Activated CD4-positive, alpha-beta memory T cell treated with anti-CD3 and anti-CD28 coated beads for 36 hours (primary cell): ENCODE data around the gene SLC38A9. TPM values are rescaled to one million over a fixed set of nuclear protein-coding genes. Genes with fewer than 3 reads are reported as not detected.
"Not testable (repeated sequence)": the region's sequence is repeated elsewhere in the genome, so short reads cannot be mapped to it uniquely, and the experiment has no call there.

Experiments
- CTCF ChIA-PET: fragments of 350-600 bp; sonication (Branson Sonifier 250); formaldehyde crosslinking; loops from one replicate; lab custom pipeline; 2021; ENCODE audit warnings: antibody characterized with exemption, inconsistent platforms; lab: Charles Lee
- POLR2A ChIA-PET: fragments of 350-600 bp; sonication (Branson Sonifier 250); formaldehyde crosslinking; loops from one replicate; lab custom pipeline; 2021; ENCODE audit warnings: antibody characterized with exemption; lab: Charles Lee
- DNase-seq: peaks from one replicate; pipeline ENCODE4 v3.0.0-alpha.2; 2020
- H3K27ac Mint-ChIP-seq: one replicate; pipeline ENCODE4 v1.8.0; 2021; ENCODE audit warnings: mixed read lengths
- H3K27me3 Mint-ChIP-seq: one replicate; pipeline ENCODE4 v1.8.0; 2021; ENCODE audit warnings: mixed read lengths
- H3K36me3 Mint-ChIP-seq: one replicate; pipeline ENCODE4 v1.8.0; 2021; ENCODE audit warnings: mixed read lengths
- H3K4me1 Mint-ChIP-seq: one replicate; pipeline ENCODE4 v1.8.0; 2021; ENCODE audit warnings: low read depth, mixed read lengths
- H3K4me3 Mint-ChIP-seq: one replicate; pipeline ENCODE4 v1.8.0; 2021; ENCODE audit warnings: mild to moderate bottlenecking, mixed read lengths
- H3K9me3 Mint-ChIP-seq: one replicate; pipeline ENCODE4 v1.8.0; 2021; ENCODE audit warnings: mixed read lengths
- intact Hi-C: fragments of 100-400 bp; cut with micrococcal nuclease; formaldehyde crosslinking; loops from one replicate; pipeline ENCODE4 v1.15.1; 2023
- total RNA-seq, 2 experiments: library from RNA; stranded (reverse); gene quantifications; one replicate each; pipeline ENCODE4 v1.2.3, GENCODE V29; 2021

The SLC38A9 gene
- total RNA-seq, 2 experiments from 2014 or later: 14.2 to 15.0 TPM

DNA sequence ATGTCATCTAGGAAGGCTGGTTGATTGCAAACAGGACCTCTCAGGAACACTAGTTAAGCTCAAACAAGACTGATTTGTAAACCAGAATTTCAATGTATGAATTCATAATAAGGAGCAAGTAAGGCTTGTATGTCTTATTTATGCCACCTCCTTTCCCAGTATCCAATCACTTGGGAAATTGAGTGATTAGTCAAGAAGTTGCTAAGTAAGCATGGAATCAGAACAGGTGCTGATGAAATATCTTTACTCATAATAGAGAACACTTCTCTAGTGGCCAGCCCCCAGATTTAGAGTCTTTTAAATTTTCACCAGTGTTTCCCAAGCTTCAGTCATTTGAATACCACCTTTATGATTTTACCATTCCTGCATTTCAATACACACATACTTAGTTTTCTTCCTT is 20.5 kb upstream of the SLC38A9 start:
- no peak for DNase-seq
- intact Hi-C loops: no loop called here
- Mint-ChIP-seq H3K36me3 (no peaks in the 10 kb centered on the region), H3K9me3 (no peaks in the 10 kb centered on the region), H3K27ac (no peak overlapping the region), H3K27me3 (no peaks in the 10 kb centered on the region), H3K4me3 (no peak overlapping the region), H3K4me1 (no peaks in the 10 kb centered on the region)
- CTCF ChIA-PET: interaction anchor here (1.2 to 1.4 kb wide), 2 partner anchors 12 to 19 kb away, joined by 3 read pairs; no protein-coding TSS in a partner anchor
- POLR2A ChIA-PET: no interaction called here

DNA sequence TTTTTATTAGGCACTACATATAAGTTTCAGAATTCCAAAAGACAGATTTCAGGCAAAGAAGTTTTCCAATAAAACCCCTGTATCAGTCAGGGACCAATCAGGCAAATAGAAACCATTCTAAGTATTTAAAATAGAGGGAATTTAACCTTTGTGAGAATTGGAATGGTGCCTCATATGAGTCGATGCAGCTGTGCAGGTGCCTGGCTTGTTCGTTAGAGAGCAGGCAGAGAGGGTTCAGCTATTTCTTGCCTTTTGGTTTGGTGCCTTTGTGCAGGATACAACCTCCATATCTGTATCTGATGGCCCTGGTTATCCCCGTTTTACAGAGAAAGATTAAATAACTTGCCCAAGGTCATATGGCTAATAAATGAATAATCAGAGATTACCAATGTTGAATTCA is 19.7 kb upstream of the SLC38A9 start:
- Mint-ChIP-seq H3K4me3 (no peak overlapping the region), H3K4me1 (no peaks in the 10 kb centered on the region), H3K27me3 (no peaks in the 10 kb centered on the region), H3K27ac (no peak overlapping the region), H3K9me3 (no peaks in the 10 kb centered on the region), H3K36me3 (no peaks in the 10 kb centered on the region)
- DNase-seq: no peak
- intact Hi-C loops: no loop called here
- CTCF ChIA-PET: interaction anchor here (1.4 kb wide), 1 partner anchor 11 kb away, joined by 3 read pairs; no protein-coding TSS in a partner anchor
- POLR2A ChIA-PET: no interaction called here

GRCh38 chr5:55724281-55724680 is 12.2 kb upstream of the SLC38A9 start:
- H3K4me3 Mint-ChIP-seq: no peak overlapping the region
- peaks cover 3% of the 10 kb centered on the region for H3K4me1 Mint-ChIP-seq
- intact Hi-C loops: no loop called here
- CTCF ChIA-PET: no interaction called here
- DNase-seq: no peak
- POLR2A ChIA-PET: no interaction called here
- peaks cover 2% of the 10 kb centered on the region for H3K27me3 Mint-ChIP-seq
- H3K9me3 Mint-ChIP-seq: no peaks in the 10 kb centered on the region
- H3K27ac Mint-ChIP-seq: no peak overlapping the region
- H3K36me3 Mint-ChIP-seq: no peaks in the 10 kb centered on the region

DNA sequence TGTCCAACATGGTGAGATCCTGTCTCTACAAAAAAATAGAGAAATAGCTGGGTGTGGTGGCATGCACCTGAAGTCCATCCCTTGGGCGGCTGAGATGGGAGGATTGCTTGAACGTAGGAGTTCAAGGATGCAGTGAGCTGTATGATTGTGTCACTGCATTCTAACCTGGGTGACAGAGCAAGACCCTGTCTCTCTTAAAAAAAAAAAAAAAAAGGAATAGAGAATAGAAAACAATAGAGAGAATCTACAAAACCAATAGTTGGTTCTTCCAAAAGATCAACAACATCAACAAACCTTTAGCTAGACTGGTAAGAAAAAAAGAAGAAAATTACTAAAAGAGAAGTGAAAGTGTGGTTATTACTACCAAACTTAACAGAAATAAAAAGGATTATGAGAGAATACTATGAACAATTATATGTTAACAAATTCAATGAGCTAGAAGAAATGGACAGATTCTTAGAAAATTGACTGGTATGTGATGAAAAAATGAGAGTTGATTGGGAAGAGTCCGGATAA is 8.1 kb upstream of the SLC38A9 start:
- Mint-ChIP-seq H3K4me1 (peaks cover 3% of the 10 kb centered on the region), H3K4me3 (no peak overlapping the region), H3K27ac (no peak overlapping the region), H3K27me3 (peaks cover 7% of the 10 kb centered on the region), H3K9me3 (no peaks in the 10 kb centered on the region), H3K36me3 (peaks cover 4% of the 10 kb centered on the region)
- ChIA-PET CTCF (interaction anchor here (0.8 kb wide), 1 partner anchor 12 kb away, joined by 3 read pairs; no protein-coding TSS in a partner anchor), POLR2A (no interaction called here)
- intact Hi-C loops: no loop called here
- no peak for DNase-seq

DNA sequence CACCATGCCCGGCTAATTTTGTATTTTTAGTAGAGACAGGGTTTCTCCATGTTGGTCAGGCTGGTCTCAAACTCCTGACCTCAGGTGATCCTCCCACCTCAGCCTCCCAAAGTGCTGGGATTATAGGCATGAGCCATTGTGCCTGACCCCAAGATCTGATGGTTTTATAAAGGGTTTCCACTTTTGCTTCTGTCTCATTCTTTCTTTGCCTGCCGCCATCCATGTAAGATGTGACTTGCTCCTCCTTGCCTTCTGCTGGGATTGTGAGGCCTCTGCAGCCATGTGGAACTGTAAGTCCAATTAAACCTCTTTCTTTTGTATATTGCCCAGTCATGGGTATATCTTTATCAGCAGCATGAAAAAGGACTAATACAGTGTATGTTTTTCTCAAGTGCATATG is 6.9 kb upstream of the SLC38A9 start:
- H3K4me1 Mint-ChIP-seq, H3K27me3 Mint-ChIP-seq, POLR2A ChIA-PET, DNase-seq, H3K27ac Mint-ChIP-seq, CTCF ChIA-PET, H3K9me3 Mint-ChIP-seq, H3K4me3 Mint-ChIP-seq, intact Hi-C loops, H3K36me3 Mint-ChIP-seq: not testable (repeated sequence)

- POLR2A ChIA-PET: no interaction called here
- no peak for DNase-seq
- Mint-ChIP-seq H3K9me3 (no peaks in the 10 kb centered on the region), H3K27me3 (peaks cover 4% of the 10 kb centered on the region), H3K4me1 (peaks cover 15% of the 10 kb centered on the region), H3K4me3 (no peak overlapping the region), H3K27ac (no peak overlapping the region), H3K36me3 (peaks cover 8% of the 10 kb centered on the region)
- intact Hi-C loops: no loop called here
- CTCF ChIA-PET: interaction anchor here (1.1 kb wide), 1 partner anchor 24 kb away, joined by 4 read pairs; no protein-coding TSS in a partner anchor
Measured at GRCh38 chr5:55715519-55716078, 3.5 kb upstream of the SLC38A9 start.

GRCh38 chr5:55714749-55715148 is 2.6 kb upstream of the SLC38A9 start:
- H3K27me3 Mint-ChIP-seq: peaks cover 4% of the 10 kb centered on the region
- no peaks in the 10 kb centered on the region for H3K9me3 Mint-ChIP-seq
- H3K27ac Mint-ChIP-seq: no peak overlapping the region
- intact Hi-C loops: loop anchor here (5.0 kb wide), 4 partner anchors 58 to 208 kb away; no protein-coding TSS in a partner anchor
- no peak overlapping the region for H3K4me3 Mint-ChIP-seq
- ChIA-PET CTCF (interaction anchor here (0.8 to 1.1 kb wide), 2 partner anchors 23 to 714 kb away, joined by 3 to 4 read pairs; no protein-coding TSS in a partner anchor), POLR2A (no interaction called here)
- no peak for DNase-seq
- peaks cover 8% of the 10 kb centered on the region for H3K36me3 Mint-ChIP-seq
- H3K4me1 Mint-ChIP-seq: peaks cover 17% of the 10 kb centered on the region

GRCh38 chr5:55714339-55714738 is 2.2 kb upstream of the SLC38A9 start:
- POLR2A ChIA-PET: no interaction called here
- no peaks in the 10 kb centered on the region for H3K9me3 Mint-ChIP-seq
- intact Hi-C loops: loop anchor here (5.0 kb wide), 4 partner anchors 58 to 208 kb away; no protein-coding TSS in a partner anchor
- no peak overlapping the region for H3K4me3 Mint-ChIP-seq
- peaks cover 8% of the 10 kb centered on the region for H3K36me3 Mint-ChIP-seq
- no peak overlapping the region for H3K27ac Mint-ChIP-seq
- CTCF ChIA-PET: interaction anchor here (0.8 kb wide), 1 partner anchor 714 kb away, joined by 3 read pairs; no protein-coding TSS in a partner anchor
- H3K27me3 Mint-ChIP-seq: peaks cover 4% of the 10 kb centered on the region
- H3K4me1 Mint-ChIP-seq: peaks cover 17% of the 10 kb centered on the region
- DNase-seq: no peak

DNA sequence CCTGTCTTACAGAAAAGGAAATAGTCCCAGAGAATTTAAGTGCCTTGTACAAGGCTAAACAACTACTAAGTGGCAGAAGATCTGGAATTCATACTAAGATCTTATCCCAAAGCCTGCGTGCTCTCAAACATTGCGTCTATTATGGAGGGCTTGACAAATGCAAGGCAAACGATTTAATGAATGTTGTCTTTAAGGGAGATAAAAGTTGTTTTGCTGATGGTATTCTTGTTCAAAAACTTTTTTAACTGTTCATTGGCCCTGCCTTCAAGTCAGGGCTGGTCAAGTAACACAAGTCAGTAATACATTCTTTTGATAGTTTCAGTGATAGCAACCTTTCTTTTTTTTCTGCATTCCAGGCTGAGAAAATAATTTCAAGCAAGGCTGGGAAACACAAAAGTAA is 1.7 kb upstream of the SLC38A9 start:
- intact Hi-C loops: loop anchor here (5.0 kb wide), 4 partner anchors 58 to 208 kb away; no protein-coding TSS in a partner anchor
- H3K4me1 Mint-ChIP-seq: peaks cover 20% of the 10 kb centered on the region
- no peak overlapping the region for H3K27ac Mint-ChIP-seq
- H3K4me3 Mint-ChIP-seq: no peak overlapping the region
- no peak for DNase-seq
- ChIA-PET POLR2A (no interaction called here), CTCF (interaction anchor here (0.8 kb wide), 1 partner anchor 715 kb away, joined by 3 read pairs; no protein-coding TSS in a partner anchor)
- peaks cover 7% of the 10 kb centered on the region for H3K36me3 Mint-ChIP-seq
- no peaks in the 10 kb centered on the region for H3K9me3 Mint-ChIP-seq
- H3K27me3 Mint-ChIP-seq: peaks cover 2% of the 10 kb centered on the region

- CTCF ChIA-PET: interaction anchor here (1.2 kb wide), 2 partner anchors 20 to 485 kb away, joined by 3 to 4 read pairs; no protein-coding TSS in a partner anchor
- intact Hi-C loops: loop anchor here (5.0 kb wide), 4 partner anchors 61 to 211 kb away; no protein-coding TSS in a partner anchor
- Mint-ChIP-seq H3K4me1 (peaks cover 35% of the 10 kb centered on the region), H3K27ac (peak overlapping the region; percentile 80), H3K9me3 (no peaks in the 10 kb centered on the region), H3K36me3 (peaks cover 8% of the 10 kb centered on the region), H3K27me3 (no peaks in the 10 kb centered on the region), H3K4me3 (peak overlapping the region; percentile 96)
- DNase-seq: peak; percentile 13
- POLR2A ChIA-PET: interaction anchor here (0.6 kb wide), 1 partner anchor 404 kb away, joined by 4 read pairs; the partner anchor contains the start of gene DHX29
Measured at GRCh38 chr5:55711507-55712022, 559 bp downstream of the SLC38A9 start.

DNA sequence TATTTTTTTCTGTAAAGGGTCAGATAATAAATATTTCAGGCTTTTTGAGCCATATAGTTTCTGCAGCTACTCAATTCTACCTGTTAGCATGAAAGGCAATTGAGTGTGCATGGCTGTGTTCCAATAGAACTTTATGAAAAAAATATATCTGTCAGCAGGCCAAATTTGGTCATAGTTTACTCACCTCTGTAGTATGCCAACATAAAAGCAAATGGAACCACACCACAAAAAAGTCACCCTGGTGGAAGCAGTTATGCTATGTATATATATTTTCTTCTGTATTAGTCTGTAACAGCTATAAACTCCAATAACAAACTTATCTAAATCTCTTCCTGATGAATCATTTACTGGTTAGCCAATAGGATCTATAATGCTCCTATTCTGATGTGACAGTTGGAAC is 3.4 kb downstream of the SLC38A9 start:
- H3K4me1 Mint-ChIP-seq: peaks cover 40% of the 10 kb centered on the region

DNA sequence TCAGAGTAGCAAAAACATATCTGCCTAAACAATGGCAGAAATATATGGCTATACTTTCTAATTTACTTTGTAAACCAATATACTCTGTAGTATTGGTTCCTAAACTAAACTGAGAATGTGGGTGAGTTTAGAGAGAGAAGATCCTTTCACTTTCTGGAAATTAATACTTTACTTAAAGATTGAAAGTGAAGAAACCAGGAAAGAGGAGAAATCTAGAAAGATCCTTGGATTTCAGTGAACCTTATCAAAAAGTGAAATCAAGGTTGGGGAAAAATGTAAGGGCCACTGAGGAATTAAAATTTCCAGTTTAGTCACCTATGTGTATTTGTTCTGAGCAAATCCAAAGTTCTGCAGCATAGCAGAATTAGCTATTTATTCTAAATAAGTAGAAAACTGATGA is 5.9 kb downstream of the SLC38A9 start:
- POLR2A ChIA-PET: no interaction called here

More for the DNA sequence above, 3.4 kb downstream of the SLC38A9 start:
- no peak overlapping the region for H3K4me3 Mint-ChIP-seq
- DNase-seq: no peak
- POLR2A ChIA-PET: interaction anchor here (1.0 kb wide), 1 partner anchor 288 kb away, joined by 3 read pairs; no protein-coding TSS in a partner anchor
- H3K9me3 Mint-ChIP-seq: no peaks in the 10 kb centered on the region
- H3K27me3 Mint-ChIP-seq: no peaks in the 10 kb centered on the region
- intact Hi-C loops: no loop called here
- CTCF ChIA-PET: no interaction called here
- H3K36me3 Mint-ChIP-seq: peaks cover 8% of the 10 kb centered on the region
- no peak overlapping the region for H3K27ac Mint-ChIP-seq

More for the DNA sequence above, 5.9 kb downstream of the SLC38A9 start:
- CTCF ChIA-PET: interaction anchor here (1.3 kb wide), 1 partner anchor 15 kb away, joined by 3 read pairs; no protein-coding TSS in a partner anchor
- Mint-ChIP-seq H3K4me3 (no peak overlapping the region), H3K9me3 (no peaks in the 10 kb centered on the region), H3K27me3 (no peaks in the 10 kb centered on the region), H3K4me1 (peaks cover 29% of the 10 kb centered on the region), H3K27ac (no peak overlapping the region), H3K36me3 (peaks cover 5% of the 10 kb centered on the region)
- intact Hi-C loops: no loop called here
- DNase-seq: no peak
